ENCODE measurements around the gene TRIM31. TPM values are rescaled to one million over a fixed set of nuclear protein-coding genes. Genes with fewer than 3 reads are reported as not detected.

TRIM31 gene
- total RNA-seq, 1 donor = not detected

DNA sequence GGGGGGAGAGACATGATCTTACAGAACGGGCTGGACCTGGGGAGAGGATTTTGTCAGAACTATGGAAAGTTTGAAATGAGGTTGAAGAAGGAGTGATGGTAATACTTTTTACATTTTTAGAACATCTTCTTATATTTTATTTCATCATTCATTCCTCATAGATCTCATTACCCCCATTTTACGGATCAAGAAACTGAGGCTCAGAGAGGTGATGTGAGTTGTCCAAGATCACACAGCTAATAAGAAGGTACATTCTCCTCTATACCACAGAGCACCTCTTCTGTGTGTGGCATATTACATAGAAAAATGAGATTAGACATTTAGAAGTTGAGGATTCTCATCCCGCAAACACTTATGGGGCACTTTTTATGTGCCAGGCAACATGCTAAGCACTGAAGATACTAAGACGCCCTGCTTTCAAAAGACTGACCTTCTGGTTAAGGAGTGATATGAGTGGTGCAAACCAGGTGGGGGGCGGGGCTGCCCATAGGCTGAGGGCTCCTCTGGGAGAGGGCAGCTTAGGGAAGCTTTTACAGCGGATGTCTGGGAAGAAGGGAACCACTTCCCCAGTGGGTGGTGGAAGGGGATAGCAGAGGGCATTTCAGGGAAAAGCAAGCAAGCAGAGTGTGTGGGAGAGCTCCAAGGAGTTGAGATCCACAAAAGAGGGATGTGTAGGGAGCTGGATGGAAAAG, 19.9 kb downstream of the TRIM31 start:
- no peaks in the 10 kb centered on the region for H4K20me1 ChIP-seq (ENCODE audit: insufficient read depth, low read length)
- no peak overlapping the region for H3K4me2 ChIP-seq (ENCODE audit: insufficient read depth, low read length)
- no peaks in the 10 kb centered on the region for H3K79me2 ChIP-seq (ENCODE audit: insufficient read depth, low read length)
- H3K36me3 ChIP-seq (ENCODE audit: insufficient read depth, low read length) = no peaks in the 10 kb centered on the region
- H3K9me3 ChIP-seq (ENCODE audit: low read depth, low read length) = no peaks in the 10 kb centered on the region
- H3K27ac ChIP-seq (ENCODE audit: low read depth, low read length) = no peak overlapping the region
- peaks cover 15% of the 10 kb centered on the region for H3K27me3 ChIP-seq (ENCODE audit: insufficient read depth, low read length)
- peaks cover 21% of the 10 kb centered on the region for H3K4me1 ChIP-seq (ENCODE audit: insufficient read depth, low read length)
- no peak overlapping the region for H3K4me3 ChIP-seq (ENCODE audit: insufficient read depth, low read length)
- DNase-seq (ENCODE audit: insufficient read length, low spot score, missing footprints) = no peak
- TF ChIP-seq, protein P1, sequence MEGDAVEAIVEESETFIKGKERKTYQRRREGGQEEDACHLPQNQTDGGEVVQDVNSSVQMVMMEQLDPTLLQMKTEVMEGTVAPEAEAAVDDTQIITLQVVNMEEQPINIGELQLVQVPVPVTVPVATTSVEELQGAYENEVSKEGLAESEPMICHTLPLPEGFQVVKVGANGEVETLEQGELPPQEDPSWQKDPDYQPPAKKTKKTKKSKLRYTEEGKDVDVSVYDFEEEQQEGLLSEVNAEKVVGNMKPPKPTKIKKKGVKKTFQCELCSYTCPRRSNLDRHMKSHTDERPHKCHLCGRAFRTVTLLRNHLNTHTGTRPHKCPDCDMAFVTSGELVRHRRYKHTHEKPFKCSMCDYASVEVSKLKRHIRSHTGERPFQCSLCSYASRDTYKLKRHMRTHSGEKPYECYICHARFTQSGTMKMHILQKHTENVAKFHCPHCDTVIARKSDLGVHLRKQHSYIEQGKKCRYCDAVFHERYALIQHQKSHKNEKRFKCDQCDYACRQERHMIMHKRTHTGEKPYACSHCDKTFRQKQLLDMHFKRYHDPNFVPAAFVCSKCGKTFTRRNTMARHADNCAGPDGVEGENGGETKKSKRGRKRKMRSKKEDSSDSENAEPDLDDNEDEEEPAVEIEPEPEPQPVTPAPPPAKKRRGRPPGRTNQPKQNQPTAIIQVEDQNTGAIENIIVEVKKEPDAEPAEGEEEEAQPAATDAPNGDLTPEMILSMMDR (IDR thresholded peaks at IDR 0.05; ENCODE audit: extremely low read depth, low read depth, low read length) = no peak
- H2AFZ ChIP-seq (ENCODE audit: low read length) = no peak overlapping the region

DNA sequence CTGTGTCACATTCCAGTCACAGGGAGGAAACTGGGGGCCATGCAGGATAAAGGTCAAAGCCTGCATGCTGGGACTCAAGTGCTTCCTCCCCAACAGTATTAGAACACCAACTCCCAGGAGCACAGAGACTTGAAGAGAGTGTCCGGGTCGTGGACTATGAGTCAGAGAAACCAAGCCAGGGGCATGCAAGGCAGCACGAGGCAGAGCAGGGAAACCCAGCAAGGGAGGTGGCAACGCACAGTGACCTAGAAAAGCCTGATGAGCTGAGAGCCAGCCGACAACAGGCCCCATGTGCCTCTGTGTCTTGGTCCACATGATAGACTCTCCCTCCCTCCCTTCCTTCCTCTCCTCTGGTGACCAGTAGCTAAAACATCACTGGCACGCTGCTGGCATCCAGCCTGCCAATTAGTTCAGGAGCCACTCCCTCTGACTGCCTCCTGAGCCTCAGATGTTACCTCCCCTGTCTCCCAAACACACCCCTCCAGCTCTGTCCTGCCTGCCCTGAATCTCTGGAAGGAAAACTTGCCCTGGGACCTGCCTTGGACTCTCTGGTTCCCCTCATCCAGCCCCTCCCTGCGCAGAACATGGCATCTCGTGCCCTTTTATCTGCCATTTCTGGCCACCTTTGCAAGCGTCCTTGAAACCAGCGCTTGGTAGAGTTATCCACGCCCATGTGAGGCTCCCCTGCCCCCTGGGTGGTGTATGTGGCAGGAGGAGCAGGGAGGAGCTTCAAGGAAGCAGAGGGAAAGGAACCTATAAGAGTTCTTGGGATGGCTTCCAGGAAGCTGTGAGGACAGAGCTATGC, 21.1 kb downstream of the TRIM31 start:
- H3K79me2 ChIP-seq (ENCODE audit: insufficient read depth, low read length) = no peaks in the 10 kb centered on the region
- H3K36me3 ChIP-seq (ENCODE audit: insufficient read depth, low read length) = no peaks in the 10 kb centered on the region
- H3K27me3 ChIP-seq (ENCODE audit: insufficient read depth, low read length) = peaks cover 12% of the 10 kb centered on the region
- TF ChIP-seq, protein P1 (IDR thresholded peaks at IDR 0.05; ENCODE audit: extremely low read depth, low read depth, low read length) = no peak
- H4K20me1 ChIP-seq (ENCODE audit: insufficient read depth, low read length) = no peaks in the 10 kb centered on the region
- no peak overlapping the region for H3K27ac ChIP-seq (ENCODE audit: low read depth, low read length)
- peak; percentile 92 for DNase-seq (ENCODE audit: insufficient read length, low spot score, missing footprints)
- peak overlapping the region; percentile 2 for H3K4me2 ChIP-seq (ENCODE audit: insufficient read depth, low read length)
- peaks cover 21% of the 10 kb centered on the region for H3K4me1 ChIP-seq (ENCODE audit: insufficient read depth, low read length)
- no peaks in the 10 kb centered on the region for H3K9me3 ChIP-seq (ENCODE audit: low read depth, low read length)
- no peak overlapping the region for H3K4me3 ChIP-seq (ENCODE audit: insufficient read depth, low read length)
- H2AFZ ChIP-seq (ENCODE audit: low read length) = peak overlapping the region; percentile 86

DNA sequence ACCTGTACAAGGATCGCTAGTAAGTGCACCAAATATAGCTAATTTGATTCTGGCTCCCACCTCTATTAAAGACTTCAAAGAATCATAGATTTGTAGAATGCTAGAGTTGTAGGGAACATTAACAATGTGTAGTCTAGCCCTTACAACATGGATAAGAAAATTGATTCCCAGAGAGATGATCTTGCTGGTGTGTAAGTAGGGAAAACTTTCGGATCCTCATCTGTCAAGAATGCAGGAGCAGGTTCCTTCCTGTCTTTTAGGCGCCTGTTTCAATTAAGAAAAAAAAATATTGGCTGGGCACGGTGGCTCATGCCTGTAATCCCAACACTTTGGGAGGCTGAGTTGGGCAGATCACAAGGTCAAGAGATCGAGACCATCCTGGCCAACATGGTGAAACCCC, 25.0 kb downstream of the TRIM31 start:
- H3K36me3 ChIP-seq (ENCODE audit: insufficient read depth, low read length) = no peaks in the 10 kb centered on the region
- no peak for DNase-seq (ENCODE audit: insufficient read length, low spot score, missing footprints)
- H2AFZ ChIP-seq (ENCODE audit: low read length) = no peak overlapping the region
- H3K4me2 ChIP-seq (ENCODE audit: insufficient read depth, low read length) = no peak overlapping the region
- H3K4me3 ChIP-seq (ENCODE audit: insufficient read depth, low read length) = no peak overlapping the region
- H3K9me3 ChIP-seq (ENCODE audit: low read depth, low read length) = no peaks in the 10 kb centered on the region
- no peaks in the 10 kb centered on the region for H4K20me1 ChIP-seq (ENCODE audit: insufficient read depth, low read length)
- H3K27me3 ChIP-seq (ENCODE audit: insufficient read depth, low read length) = peaks cover 9% of the 10 kb centered on the region
- H3K4me1 ChIP-seq (ENCODE audit: insufficient read depth, low read length) = peaks cover 13% of the 10 kb centered on the region
- TF ChIP-seq, protein P1 (IDR thresholded peaks at IDR 0.05; ENCODE audit: extremely low read depth, low read depth, low read length) = no peak
- H3K79me2 ChIP-seq (ENCODE audit: insufficient read depth, low read length) = no peaks in the 10 kb centered on the region
- H3K27ac ChIP-seq (ENCODE audit: low read depth, low read length) = no peak overlapping the region

DNA sequence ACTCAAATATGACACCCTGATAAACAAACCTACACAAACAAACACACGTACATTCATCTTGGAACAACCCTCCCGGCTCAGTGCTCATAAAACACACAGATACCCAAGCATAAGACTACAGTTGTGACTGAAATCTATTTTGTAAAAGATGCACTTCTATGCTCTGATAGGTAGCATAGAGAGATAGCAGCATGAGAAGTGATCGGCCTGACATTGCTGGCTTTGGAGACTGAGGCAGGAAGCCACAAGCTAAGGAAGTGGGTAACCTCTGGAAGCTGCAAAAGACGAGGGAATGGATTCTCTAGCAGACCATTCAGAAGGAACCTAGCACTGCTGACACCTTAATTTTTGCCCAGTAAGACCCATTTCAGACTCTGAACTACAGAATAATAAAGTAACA, 35.7 kb downstream of the TRIM31 start:
- no peaks in the 10 kb centered on the region for H3K79me2 ChIP-seq (ENCODE audit: insufficient read depth, low read length)
- no peaks in the 10 kb centered on the region for H4K20me1 ChIP-seq (ENCODE audit: insufficient read depth, low read length)
- no peak overlapping the region for H3K4me3 ChIP-seq (ENCODE audit: insufficient read depth, low read length)
- TF ChIP-seq, protein P1 (IDR thresholded peaks at IDR 0.05; ENCODE audit: extremely low read depth, low read depth, low read length) = no peak
- no peaks in the 10 kb centered on the region for H3K4me1 ChIP-seq (ENCODE audit: insufficient read depth, low read length)
- no peak overlapping the region for H3K27ac ChIP-seq (ENCODE audit: low read depth, low read length)
- H3K36me3 ChIP-seq (ENCODE audit: insufficient read depth, low read length) = no peaks in the 10 kb centered on the region
- no peak overlapping the region for H3K4me2 ChIP-seq (ENCODE audit: insufficient read depth, low read length)
- DNase-seq (ENCODE audit: insufficient read length, low spot score, missing footprints) = no peak
- H3K27me3 ChIP-seq (ENCODE audit: insufficient read depth, low read length) = peaks cover 72% of the 10 kb centered on the region
- H2AFZ ChIP-seq (ENCODE audit: low read length) = no peak overlapping the region
- H3K9me3 ChIP-seq (ENCODE audit: low read depth, low read length) = no peaks in the 10 kb centered on the region
